Lower leg skin (tissue), 4 donors: ENCODE measurements around the gene SUFU. TPM values are rescaled to one million over a fixed set of nuclear protein-coding genes. Genes with fewer than 3 reads are reported as not detected.

Source experiments
- DNase-seq, 2 donors: peaks; one replicate each; pipeline ENCODE4 v3.0.0-alpha.2; 2019; ENCODE audit warnings: low spot score in 2 of 2
- H3K4me3 ChIP-seq: fragments of 200-600 bp; sonication (generic); 2 replicates; pipeline ENCODE4 v1.5.1; 2017; ENCODE audit warnings: mild to moderate bottlenecking, low read depth; ENCODE audit not compliant: poor library complexity, severe bottlenecking
- CTCF ChIP-seq, 3 donors: fragments of 450-650 bp; IDR thresholded peaks; one replicate each; pipeline ENCODE4 v1.5.1; 2016; ENCODE audit warnings: antibody characterized with exemption in 3 of 3, mild to moderate bottlenecking in 3 of 3, moderate library complexity in 2 of 3
- POLR2A ChIP-seq, 2 donors: fragments of 450-650 bp; IDR thresholded peaks; one replicate each; pipeline ENCODE4 v1.6.1; 2016 to 2017; ENCODE audit warnings: antibody characterized with exemption in 2 of 2, mild to moderate bottlenecking in 1 of 2, moderate library complexity in 1 of 2
- WGBS, 2 donors: methylation state at CpG; one replicate each; pipeline ENCODE4 v1.1.5; 2018; 5-methylcytosine and 5-hydroxymethylcytosine counted together
- intact Hi-C: fragments of 100-400 bp; cut with DNase I; formaldehyde crosslinking; loops from one replicate; pipeline ENCODE4 v1.15.0; 2023; ENCODE audit warnings: low total_unique reads
- total RNA-seq, 4 donors: library from RNA; depleted of rRNA; stranded (reverse); fragments of >200 nt; gene quantifications; one replicate each; pipeline ENCODE4 v1.1.0, GENCODE V29; 2016

Gene SUFU
- total RNA-seq, 4 donors from 2014 or later, result 15.8 to 19.8 (median 18.0) TPM

- 93 to 94% methylated on average over 10 of the region's 10 CpGs for WGBS, 2 donors
- no peak for TF ChIP-seq CTCF (IDR thresholded peaks at IDR 0.05)
- no peak for TF ChIP-seq POLR2A (IDR thresholded peaks at IDR 0.05)
- no peak for DNase-seq
- intact Hi-C loops, result no loop called here
- H3K4me3 ChIP-seq, result no peak overlapping the region
These were observed 60.5 kb downstream of the SUFU start for GRCh38 chr10:102564209-102564834.

- whole genome bisulfite sequencing, 2 donors, result 95 to 97% methylated on average over 8 of the region's 8 CpGs
- TF ChIP-seq POLR2A (IDR thresholded peaks at IDR 0.05), result no peak
- no peak for TF ChIP-seq CTCF (IDR thresholded peaks at IDR 0.05)
- no peak overlapping the region for H3K4me3 ChIP-seq
- no peak for DNase-seq
- intact Hi-C loops, result no loop called here
These were observed 62.0 kb downstream of the SUFU start for GRCh38 chr10:102565793-102566192.

GRCh38 chr10:102578782-102579181, 75.0 kb downstream of the SUFU start:
- no peak for TF ChIP-seq POLR2A (IDR thresholded peaks at IDR 0.05)
- no peak for TF ChIP-seq CTCF (IDR thresholded peaks at IDR 0.05)
- intact Hi-C loops, result no loop called here
- 43 to 48% methylated on average over 1 of the region's 1 CpG for WGBS, 2 donors
- DNase-seq, result no peak
- no peak overlapping the region for H3K4me3 ChIP-seq

GRCh38 chr10:102579328-102579727, 75.6 kb downstream of the SUFU start:
- no peak overlapping the region for H3K4me3 ChIP-seq
- WGBS, 2 donors, result 47 to 63% methylated on average over 7 of the region's 7 CpGs
- no peak for DNase-seq
- intact Hi-C loops, result no loop called here
- no peak for TF ChIP-seq CTCF (IDR thresholded peaks at IDR 0.05)
- no peak for TF ChIP-seq POLR2A (IDR thresholded peaks at IDR 0.05)

- intact Hi-C loops, result loop anchor here (10.0 kb wide), 1 partner anchor 185 kb away; the partner anchor contains the start of gene NFKB2
- WGBS, 2 donors, result 75 to 79% methylated on average over 4 of the region's 4 CpGs
- DNase-seq, result no peak
- H3K4me3 ChIP-seq, result no peak overlapping the region
- TF ChIP-seq CTCF (IDR thresholded peaks at IDR 0.05) (no peak), POLR2A (IDR thresholded peaks at IDR 0.05) (no peak)
These were observed 76.5 kb downstream of the SUFU start for GRCh38 chr10:102580230-102580629.

GRCh38 chr10:102581401-102581800, 77.6 kb downstream of the SUFU start:
- WGBS, 2 donors, result 70 to 77% methylated on average over 8 of the region's 8 CpGs
- intact Hi-C loops, result loop anchor here (10.0 kb wide), 1 partner anchor 187 kb away; the partner anchor contains the start of gene NFKB2
- no peak for TF ChIP-seq CTCF (IDR thresholded peaks at IDR 0.05)
- TF ChIP-seq POLR2A (IDR thresholded peaks at IDR 0.05), result no peak
- no peak for DNase-seq
- no peak overlapping the region for H3K4me3 ChIP-seq
